Measurements from ENCODE around the gene ZNF521. TPM values are rescaled to one million over a fixed set of nuclear protein-coding genes. Genes with fewer than 3 reads are reported as not detected.

Gene ZNF521
- total RNA-seq, 1 experiment from 2014 or later = not detected

DNA sequence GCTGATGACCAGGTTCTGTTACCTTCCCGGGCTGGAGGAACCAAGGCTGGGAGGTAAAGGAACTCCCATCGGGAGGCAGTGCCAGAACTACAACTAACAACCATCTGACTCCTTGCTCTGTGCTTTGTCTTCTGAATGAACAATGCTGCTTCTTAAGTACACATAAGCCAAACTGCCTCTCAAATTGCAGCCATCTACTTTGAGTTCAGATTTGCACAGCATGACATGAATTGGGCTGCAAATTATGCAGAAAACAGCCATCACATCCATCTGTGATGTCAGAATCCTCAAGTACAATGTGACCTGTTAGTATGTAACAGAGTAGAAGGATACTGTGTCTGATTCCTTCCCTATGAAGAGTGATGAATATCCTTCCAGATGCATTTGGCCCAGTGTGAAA is 290.6 kb downstream of the ZNF521 start:
- no peaks in the 10 kb centered on the region for H3F3A ChIP-seq (ENCODE audit: insufficient read depth, low read depth)
- H3K36me3 ChIP-seq (ENCODE audit: low read depth) = no peaks in the 10 kb centered on the region
- H3K9me2 ChIP-seq (ENCODE audit: insufficient read depth) = no peaks in the 10 kb centered on the region
- H4K20me1 ChIP-seq (ENCODE audit: insufficient read depth) = no peaks in the 10 kb centered on the region
- no peak for DNase-seq
- intact Hi-C loops (cut with micrococcal nuclease; ENCODE audit: unreplicated experiment) = no loop called here
- H3K4me1 ChIP-seq (replicated peaks; ENCODE audit: insufficient read depth) = no peaks in the 10 kb centered on the region
- no peak overlapping the region for H3K4me3 ChIP-seq
- ChIA-PET POLR2A (ENCODE audit: unreplicated experiment) (no interaction called here), CTCF (no interaction called here)
- TF ChIP-seq EZH2 (IDR thresholded peaks at IDR 0.05; ENCODE audit: low read depth) = no peak
- TF ChIP-seq, protein P1, sequence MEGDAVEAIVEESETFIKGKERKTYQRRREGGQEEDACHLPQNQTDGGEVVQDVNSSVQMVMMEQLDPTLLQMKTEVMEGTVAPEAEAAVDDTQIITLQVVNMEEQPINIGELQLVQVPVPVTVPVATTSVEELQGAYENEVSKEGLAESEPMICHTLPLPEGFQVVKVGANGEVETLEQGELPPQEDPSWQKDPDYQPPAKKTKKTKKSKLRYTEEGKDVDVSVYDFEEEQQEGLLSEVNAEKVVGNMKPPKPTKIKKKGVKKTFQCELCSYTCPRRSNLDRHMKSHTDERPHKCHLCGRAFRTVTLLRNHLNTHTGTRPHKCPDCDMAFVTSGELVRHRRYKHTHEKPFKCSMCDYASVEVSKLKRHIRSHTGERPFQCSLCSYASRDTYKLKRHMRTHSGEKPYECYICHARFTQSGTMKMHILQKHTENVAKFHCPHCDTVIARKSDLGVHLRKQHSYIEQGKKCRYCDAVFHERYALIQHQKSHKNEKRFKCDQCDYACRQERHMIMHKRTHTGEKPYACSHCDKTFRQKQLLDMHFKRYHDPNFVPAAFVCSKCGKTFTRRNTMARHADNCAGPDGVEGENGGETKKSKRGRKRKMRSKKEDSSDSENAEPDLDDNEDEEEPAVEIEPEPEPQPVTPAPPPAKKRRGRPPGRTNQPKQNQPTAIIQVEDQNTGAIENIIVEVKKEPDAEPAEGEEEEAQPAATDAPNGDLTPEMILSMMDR (conservative IDR thresholded peaks at IDR 0.05) = no peak
- H3K27me3 ChIP-seq (ENCODE audit: insufficient read depth, low read depth) = no peaks in the 10 kb centered on the region
- H3K27ac ChIP-seq = no peak overlapping the region
- H3K9me3 ChIP-seq (ENCODE audit: insufficient read depth, low read depth) = no peaks in the 10 kb centered on the region
- H3K79me2 ChIP-seq (ENCODE audit: low read depth) = no peaks in the 10 kb centered on the region
- no TSS peak for BruUV-seq (replicated peaks)
- H2AFZ ChIP-seq = no peak overlapping the region
- no peak overlapping the region for H3K4me2 ChIP-seq

DNA sequence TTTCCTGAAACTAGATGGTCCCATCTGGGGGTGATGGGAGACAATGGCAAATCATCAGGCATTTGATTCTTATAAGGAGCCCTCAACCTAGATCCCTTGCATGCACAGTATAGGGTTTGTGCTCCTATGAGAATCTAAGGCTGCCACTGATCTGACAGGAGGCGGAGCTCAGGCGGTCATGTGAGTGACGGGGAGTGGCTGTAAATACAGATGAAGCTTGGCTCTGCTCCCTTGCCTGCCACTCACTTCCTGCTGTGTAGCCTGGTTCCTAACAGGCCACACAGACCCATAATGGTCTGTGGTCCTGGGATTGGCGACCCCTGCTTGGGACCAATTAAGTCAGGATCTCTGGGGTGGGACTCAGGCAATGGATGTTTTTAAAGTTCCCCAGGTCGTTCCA is 293.4 kb downstream of the ZNF521 start:
- no TSS peak for BruUV-seq (replicated peaks)
- no peak for DNase-seq
- no peaks in the 10 kb centered on the region for H3K27me3 ChIP-seq (ENCODE audit: insufficient read depth, low read depth)
- H3K4me1 ChIP-seq (replicated peaks; ENCODE audit: insufficient read depth) = no peaks in the 10 kb centered on the region
- ChIA-PET POLR2A (ENCODE audit: unreplicated experiment) (no interaction called here), CTCF (no interaction called here)
- H3K79me2 ChIP-seq (ENCODE audit: low read depth) = no peaks in the 10 kb centered on the region
- no peaks in the 10 kb centered on the region for H3K36me3 ChIP-seq (ENCODE audit: low read depth)
- H3K9me3 ChIP-seq (ENCODE audit: insufficient read depth, low read depth) = no peaks in the 10 kb centered on the region
- intact Hi-C loops (cut with micrococcal nuclease; ENCODE audit: unreplicated experiment) = no loop called here
- H2AFZ ChIP-seq = no peak overlapping the region
- no peak overlapping the region for H3K4me3 ChIP-seq
- TF ChIP-seq, protein P1 (conservative IDR thresholded peaks at IDR 0.05) = no peak
- no peak for TF ChIP-seq EZH2 (IDR thresholded peaks at IDR 0.05; ENCODE audit: low read depth)
- H4K20me1 ChIP-seq (ENCODE audit: insufficient read depth) = no peaks in the 10 kb centered on the region
- no peak overlapping the region for H3K27ac ChIP-seq
- H3F3A ChIP-seq (ENCODE audit: insufficient read depth, low read depth) = no peaks in the 10 kb centered on the region
- H3K4me2 ChIP-seq = no peak overlapping the region
- no peaks in the 10 kb centered on the region for H3K9me2 ChIP-seq (ENCODE audit: insufficient read depth)

DNA sequence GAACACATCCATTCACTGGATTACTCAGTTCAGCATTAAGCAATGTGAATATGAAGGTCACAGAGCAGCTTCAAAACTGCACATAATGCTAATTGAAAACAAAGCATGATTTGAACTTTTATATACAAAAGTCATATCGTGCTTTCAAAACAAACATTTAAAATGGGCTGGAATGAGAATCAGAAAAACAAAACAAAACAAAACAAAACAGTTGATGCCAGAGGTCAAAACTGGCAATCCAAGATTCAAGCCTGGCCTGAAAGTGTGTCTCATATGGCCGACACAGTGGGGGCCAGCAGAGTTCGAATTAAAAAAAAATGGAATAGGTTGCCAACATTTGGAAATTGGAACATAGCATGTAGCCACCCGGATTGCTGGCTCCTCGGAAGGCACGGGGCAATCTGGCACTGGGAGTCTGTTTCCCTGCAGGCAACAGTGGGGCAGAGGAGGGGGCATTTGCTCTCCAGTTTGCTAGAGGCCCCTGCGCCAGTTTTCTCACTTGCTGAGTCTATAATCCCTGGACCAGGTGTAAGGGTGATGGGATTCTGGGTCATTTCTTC is 294.4 kb downstream of the ZNF521 start:
- Histone ChIP-seq H3K27me3 (ENCODE audit: insufficient read depth, low read depth) (no peaks in the 10 kb centered on the region), H2AFZ (no peak overlapping the region), H3K9me3 (ENCODE audit: insufficient read depth, low read depth) (no peaks in the 10 kb centered on the region), H3F3A (ENCODE audit: insufficient read depth, low read depth) (no peaks in the 10 kb centered on the region), H3K9me2 (ENCODE audit: insufficient read depth) (no peaks in the 10 kb centered on the region), H3K36me3 (ENCODE audit: low read depth) (no peaks in the 10 kb centered on the region), H3K4me2 (no peak overlapping the region), H3K27ac (no peak overlapping the region), H3K4me1 (replicated peaks; ENCODE audit: insufficient read depth) (no peaks in the 10 kb centered on the region), H3K79me2 (ENCODE audit: low read depth) (no peaks in the 10 kb centered on the region), H4K20me1 (ENCODE audit: insufficient read depth) (no peaks in the 10 kb centered on the region), H3K4me3 (no peak overlapping the region)
- DNase-seq = no peak
- POLR2A ChIA-PET (ENCODE audit: unreplicated experiment) = no interaction called here
- BruUV-seq (replicated peaks) = no TSS peak
- CTCF ChIA-PET = no interaction called here
- intact Hi-C loops (cut with micrococcal nuclease; ENCODE audit: unreplicated experiment) = no loop called here
- no peak for TF ChIP-seq EZH2 (IDR thresholded peaks at IDR 0.05; ENCODE audit: low read depth)
- TF ChIP-seq, protein P1 (conservative IDR thresholded peaks at IDR 0.05) = no peak

All from PC-9 (cell line).